ENCODE data around the gene TMEM63A. TPM values are rescaled to one million over a fixed set of nuclear protein-coding genes. Genes with fewer than 3 reads are reported as not detected.
A peak's percentile ranks its signal among the peaks of the same experiment; 100 is the strongest.

TMEM63A gene
- total RNA-seq, 4 donors from 2014 or later: 11.2 to 125 (median 63.8) TPM

DNA sequence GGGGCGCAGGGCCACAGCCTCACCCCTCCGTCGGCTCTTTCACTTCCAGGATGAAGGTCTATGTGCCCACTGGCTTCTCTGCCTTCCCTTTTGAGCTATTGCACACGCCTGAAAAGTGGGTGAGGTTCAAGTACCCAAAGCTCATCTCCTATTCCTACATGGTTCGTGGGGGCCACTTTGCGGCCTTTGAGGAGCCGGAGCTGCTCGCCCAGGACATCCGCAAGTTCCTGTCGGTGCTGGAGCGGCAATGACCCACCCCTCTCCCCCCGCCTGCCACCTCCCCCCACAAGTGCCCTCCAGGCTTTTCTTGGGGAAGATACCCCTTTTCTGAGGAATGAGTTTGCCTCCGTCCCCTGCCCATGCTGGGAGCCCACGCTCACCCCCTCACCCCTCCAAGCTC, 37.1 kb downstream of the TMEM63A start:
- DNase-seq: no peak
- TF ChIP-seq POLR2A (IDR thresholded peaks at IDR 0.05): no peak
- TF ChIP-seq, protein P1, sequence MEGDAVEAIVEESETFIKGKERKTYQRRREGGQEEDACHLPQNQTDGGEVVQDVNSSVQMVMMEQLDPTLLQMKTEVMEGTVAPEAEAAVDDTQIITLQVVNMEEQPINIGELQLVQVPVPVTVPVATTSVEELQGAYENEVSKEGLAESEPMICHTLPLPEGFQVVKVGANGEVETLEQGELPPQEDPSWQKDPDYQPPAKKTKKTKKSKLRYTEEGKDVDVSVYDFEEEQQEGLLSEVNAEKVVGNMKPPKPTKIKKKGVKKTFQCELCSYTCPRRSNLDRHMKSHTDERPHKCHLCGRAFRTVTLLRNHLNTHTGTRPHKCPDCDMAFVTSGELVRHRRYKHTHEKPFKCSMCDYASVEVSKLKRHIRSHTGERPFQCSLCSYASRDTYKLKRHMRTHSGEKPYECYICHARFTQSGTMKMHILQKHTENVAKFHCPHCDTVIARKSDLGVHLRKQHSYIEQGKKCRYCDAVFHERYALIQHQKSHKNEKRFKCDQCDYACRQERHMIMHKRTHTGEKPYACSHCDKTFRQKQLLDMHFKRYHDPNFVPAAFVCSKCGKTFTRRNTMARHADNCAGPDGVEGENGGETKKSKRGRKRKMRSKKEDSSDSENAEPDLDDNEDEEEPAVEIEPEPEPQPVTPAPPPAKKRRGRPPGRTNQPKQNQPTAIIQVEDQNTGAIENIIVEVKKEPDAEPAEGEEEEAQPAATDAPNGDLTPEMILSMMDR (IDR thresholded peaks at IDR 0.05): no peak
- Histone ChIP-seq H3K4me1 (peaks cover 0 to 4% of the 10 kb centered on the region in 2 donors), H3K36me3 (no peaks in the 10 kb centered on the region), H3K27me3 (no peaks in the 10 kb centered on the region), H3K9me3 (no peaks in the 10 kb centered on the region), H3K27ac (peak overlapping the region; percentile 51 to 72), H3K4me3 (no peak overlapping the region)
- intact Hi-C loops (cut with DNase I; ENCODE audit: low total_unique reads): loop anchor here (5.0 kb wide), 1 partner anchor 38 kb away; no protein-coding TSS in a partner anchor

DNA sequence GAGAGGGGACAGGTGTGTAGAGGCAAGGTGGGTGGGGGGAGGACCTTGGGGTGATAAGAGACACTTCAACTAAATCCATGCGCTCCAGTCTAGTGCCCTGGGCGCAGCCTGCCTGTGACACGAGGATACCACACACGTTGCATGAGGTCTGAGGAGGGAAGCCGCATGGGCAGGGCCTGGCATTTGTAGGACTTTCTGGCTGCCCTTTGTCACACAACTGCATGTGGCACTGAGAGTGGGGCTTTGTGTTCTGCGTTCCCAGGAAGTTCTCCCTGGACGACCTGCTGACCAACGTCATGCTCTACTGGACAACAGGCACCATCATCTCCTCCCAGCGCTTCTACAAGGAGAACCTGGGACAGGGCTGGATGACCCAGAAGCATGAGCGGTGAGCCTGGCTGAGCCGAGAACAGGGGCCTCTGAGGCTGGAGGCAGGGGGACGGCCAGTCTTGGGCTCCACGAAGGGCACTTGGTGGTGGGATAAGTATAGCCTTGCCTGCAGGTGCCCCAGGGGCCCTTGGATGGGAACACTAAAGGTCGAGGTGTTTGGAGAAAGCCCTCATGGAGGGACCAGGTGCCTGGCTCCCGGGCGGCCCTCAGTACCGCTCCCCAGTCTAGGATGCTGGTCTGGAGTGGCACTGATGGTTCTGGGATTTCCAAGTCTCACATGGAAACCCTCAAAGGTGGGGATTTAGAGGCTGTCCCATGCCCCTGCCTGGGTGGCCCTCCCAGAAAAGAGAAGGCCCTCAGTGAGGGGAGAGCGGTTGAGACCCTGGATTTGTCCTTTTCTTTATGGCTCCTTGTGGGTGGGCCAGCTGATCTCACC, 37.7 kb downstream of the TMEM63A start:
- H3K4me1 ChIP-seq: peaks cover 0 to 4% of the 10 kb centered on the region in 2 donors
- no peak for DNase-seq
- intact Hi-C loops (cut with DNase I; ENCODE audit: low total_unique reads): loop anchor here (5.0 kb wide), 1 partner anchor 37 kb away; no protein-coding TSS in a partner anchor
- peak overlapping the region in 1 of 2 donors; percentile 72 for H3K27ac ChIP-seq
- H3K36me3 ChIP-seq: no peaks in the 10 kb centered on the region
- TF ChIP-seq POLR2A (IDR thresholded peaks at IDR 0.05): no peak
- TF ChIP-seq, protein P1 (IDR thresholded peaks at IDR 0.05): no peak
- H3K27me3 ChIP-seq: no peaks in the 10 kb centered on the region
- no peak overlapping the region for H3K4me3 ChIP-seq
- no peaks in the 10 kb centered on the region for H3K9me3 ChIP-seq

DNA sequence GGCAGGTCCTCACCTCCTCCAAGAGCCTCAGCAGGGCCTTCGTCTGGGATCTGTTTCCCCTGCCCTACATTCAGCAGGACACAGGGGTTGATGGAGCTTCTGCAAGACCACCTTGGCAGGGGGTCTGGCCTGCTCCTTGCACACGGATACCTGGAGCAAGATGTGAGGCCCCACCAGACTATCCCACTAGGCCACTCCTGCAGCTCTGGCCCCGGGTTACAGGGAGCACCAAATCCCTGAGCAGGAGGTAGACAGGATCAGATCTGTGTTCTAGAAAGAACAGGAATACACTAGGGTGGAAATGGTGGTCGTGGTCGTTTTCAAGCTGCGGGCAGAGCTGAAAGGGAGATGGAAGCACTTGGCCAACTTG, 38.8 kb downstream of the TMEM63A start:
- Histone ChIP-seq H3K4me1 (peaks cover 0 to 4% of the 10 kb centered on the region in 2 donors), H3K27me3 (no peaks in the 10 kb centered on the region), H3K27ac (no peak overlapping the region), H3K36me3 (no peaks in the 10 kb centered on the region), H3K9me3 (no peaks in the 10 kb centered on the region), H3K4me3 (no peak overlapping the region)
- TF ChIP-seq POLR2A (IDR thresholded peaks at IDR 0.05): no peak
- TF ChIP-seq, protein P1 (IDR thresholded peaks at IDR 0.05): no peak
- no peak for DNase-seq
- intact Hi-C loops (cut with DNase I; ENCODE audit: low total_unique reads): no loop called here

DNA sequence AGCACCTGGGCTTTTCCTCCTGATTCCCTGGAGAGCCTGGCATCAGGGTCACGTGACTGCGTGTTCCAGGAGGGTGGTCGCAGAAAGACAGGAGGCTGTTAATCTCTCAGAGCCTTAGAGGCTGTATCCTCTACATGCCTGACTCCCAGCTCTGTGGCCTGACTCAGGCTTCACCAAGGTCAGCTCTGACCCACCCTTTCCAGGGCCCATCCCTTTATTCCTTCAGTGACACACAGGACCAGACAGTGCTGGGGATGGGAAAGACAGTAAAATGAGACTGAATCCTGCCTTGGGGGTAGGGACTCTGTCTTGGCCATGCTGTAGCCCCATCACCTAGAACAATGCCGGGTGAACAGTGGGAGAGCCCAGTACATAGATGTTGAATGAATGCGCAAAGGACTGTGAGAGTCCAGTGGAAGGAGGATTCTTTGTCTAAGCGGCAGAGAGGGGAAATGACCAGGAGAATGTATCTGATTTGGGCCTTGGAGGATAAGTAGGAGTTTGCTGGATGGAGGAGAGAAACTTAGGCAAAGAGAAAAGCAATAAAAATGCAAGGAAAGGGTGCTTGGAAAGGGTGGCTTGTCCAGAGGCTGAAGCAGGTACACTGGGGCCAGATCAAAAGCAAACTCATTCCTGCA, 39.3 kb downstream of the TMEM63A start:
- intact Hi-C loops (cut with DNase I; ENCODE audit: low total_unique reads): no loop called here
- Histone ChIP-seq H3K9me3 (no peaks in the 10 kb centered on the region), H3K36me3 (no peaks in the 10 kb centered on the region), H3K4me3 (no peak overlapping the region), H3K27me3 (no peaks in the 10 kb centered on the region), H3K4me1 (peaks cover 0 to 4% of the 10 kb centered on the region in 2 donors), H3K27ac (no peak overlapping the region)
- TF ChIP-seq, protein P1 (IDR thresholded peaks at IDR 0.05): no peak
- TF ChIP-seq POLR2A (IDR thresholded peaks at IDR 0.05): no peak
- no peak for DNase-seq

DNA sequence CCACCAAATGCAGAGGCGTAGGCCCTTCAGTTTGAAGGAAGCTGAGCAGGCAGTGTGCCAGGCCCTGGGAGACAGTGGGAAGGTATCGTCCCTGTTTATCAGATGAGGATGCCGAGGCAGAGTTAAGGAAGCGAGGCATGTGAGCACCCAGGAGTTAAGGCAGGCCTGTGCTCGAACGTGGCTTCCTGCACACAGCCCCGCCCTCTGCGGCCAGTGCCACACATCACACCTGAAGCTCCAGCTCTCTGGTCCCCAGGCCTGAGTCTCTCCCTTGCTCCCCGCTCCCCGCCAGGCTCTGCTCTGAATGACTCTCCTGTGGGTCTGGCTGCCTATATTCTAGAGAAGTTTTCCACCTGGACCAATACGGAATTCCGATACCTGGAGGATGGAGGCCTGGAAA, 40.1 kb downstream of the TMEM63A start:
- no peaks in the 10 kb centered on the region for H3K36me3 ChIP-seq
- no peaks in the 10 kb centered on the region for H3K27me3 ChIP-seq
- no peaks in the 10 kb centered on the region for H3K9me3 ChIP-seq
- TF ChIP-seq POLR2A (IDR thresholded peaks at IDR 0.05): no peak
- TF ChIP-seq, protein P1 (IDR thresholded peaks at IDR 0.05): no peak
- intact Hi-C loops (cut with DNase I; ENCODE audit: low total_unique reads): no loop called here
- no peak overlapping the region for H3K4me3 ChIP-seq
- H3K27ac ChIP-seq: no peak overlapping the region
- peaks cover 0 to 4% of the 10 kb centered on the region in 2 donors for H3K4me1 ChIP-seq
- DNase-seq: no peak

Measured in uterus (tissue), 4 donors.